HG03196 (cell line): ENCODE results near the gene GOLGA7B.
"Not testable (repeated sequence)": the region's sequence is repeated elsewhere in the genome, so short reads cannot be mapped to it uniquely, and the experiment has no call there.

Experiments
- ATAC-seq: cut with Tn5 transposase; IDR thresholded peaks from one replicate; pipeline ENCODE4 v1.9.1; 2021; ENCODE audit not compliant: unreplicated experiment

The GOLGA7B gene

GRCh38 chr10:97830064-97830463, 19.6 kb upstream of the GOLGA7B start:
- ATAC-seq = no peak

DNA sequence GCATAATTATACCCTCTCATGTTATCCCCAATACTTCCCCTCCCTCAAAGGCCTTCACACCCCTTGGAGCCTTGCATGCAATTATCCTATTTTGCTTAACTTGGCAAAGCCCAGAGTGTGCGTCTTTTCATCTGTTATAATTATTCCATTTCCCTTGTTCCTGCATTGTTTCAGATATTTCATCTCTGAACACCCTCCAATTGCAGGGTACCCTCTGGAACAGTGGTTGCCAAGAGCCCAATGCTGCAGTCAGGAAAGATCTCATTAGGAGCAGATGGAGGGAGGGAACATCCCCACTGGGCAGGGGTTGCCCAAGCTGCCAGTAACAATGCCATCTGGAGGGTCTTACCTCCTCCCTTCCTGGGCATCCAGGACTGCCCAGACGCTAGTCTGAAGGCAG, 18.4 kb upstream of the GOLGA7B start:
- ATAC-seq = no peak

GRCh38 chr10:97836446-97836845, 13.2 kb upstream of the GOLGA7B start:
- ATAC-seq = no peak

GRCh38 chr10:97838091-97838490, 11.6 kb upstream of the GOLGA7B start:
- ATAC-seq = no peak

DNA sequence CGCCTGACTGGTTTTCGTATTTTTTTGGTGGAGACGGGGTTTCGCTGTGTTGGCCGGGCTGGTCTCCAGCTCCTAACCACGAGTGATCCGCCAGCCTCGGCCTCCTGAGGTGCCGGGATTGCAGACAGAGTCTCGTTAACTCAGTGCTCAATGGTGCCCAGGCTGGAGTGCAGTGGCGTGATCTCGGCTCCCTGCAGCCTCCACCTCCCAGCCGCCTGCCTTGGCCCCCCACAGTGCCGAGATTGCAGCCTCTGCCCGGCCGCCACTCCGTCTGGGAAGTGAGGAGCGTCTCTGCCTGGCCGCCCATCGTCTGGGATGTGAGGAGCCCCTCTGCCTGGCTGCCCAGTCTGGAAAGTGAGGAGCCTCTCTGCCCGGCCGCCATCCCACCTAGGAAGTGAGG, 8.5 kb upstream of the GOLGA7B start:
- ATAC-seq = not testable (repeated sequence)

DNA sequence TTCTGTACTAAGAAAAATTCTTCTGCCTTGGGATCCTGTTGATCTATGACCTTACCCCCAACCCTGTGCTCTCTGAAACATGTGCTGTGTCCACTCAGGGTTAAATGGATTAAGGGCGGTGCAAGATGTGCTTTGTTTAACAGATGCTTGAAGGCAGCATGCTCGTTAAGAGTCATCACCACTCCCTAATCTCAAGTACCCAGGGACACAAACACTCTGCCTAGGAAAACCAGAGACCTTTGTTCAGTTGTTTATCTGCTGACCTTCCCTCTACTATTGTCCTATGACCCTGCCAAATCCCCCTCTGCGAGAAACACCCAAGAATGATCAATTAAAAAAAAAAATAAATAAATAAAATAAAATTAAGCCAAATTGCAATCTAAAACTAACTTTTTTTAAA, 7.5 kb upstream of the GOLGA7B start:
- ATAC-seq = not testable (repeated sequence)

- ATAC-seq = no peak
These were observed 6.9 kb upstream of the GOLGA7B start for GRCh38 chr10:97842656-97843280.

DNA sequence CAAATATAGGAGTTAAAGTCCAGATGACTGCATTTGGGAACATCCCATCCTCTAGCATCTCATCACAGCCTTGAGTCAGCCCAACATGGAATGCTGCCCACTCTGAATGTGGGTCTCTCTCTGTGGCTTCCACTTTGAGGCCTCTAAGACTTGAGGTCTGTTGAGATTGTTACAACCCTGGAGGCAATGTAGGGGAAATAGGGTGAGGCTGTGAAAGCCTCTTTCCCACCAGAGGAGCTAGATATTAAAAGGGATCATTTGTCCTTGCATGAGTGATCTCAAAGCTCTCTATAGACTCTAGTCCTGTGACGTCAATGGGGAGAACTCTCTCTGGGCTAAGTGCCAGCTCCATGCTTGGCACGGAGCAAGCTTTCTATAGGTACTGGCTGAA, 6.4 kb upstream of the GOLGA7B start:
- ATAC-seq = no peak

DNA sequence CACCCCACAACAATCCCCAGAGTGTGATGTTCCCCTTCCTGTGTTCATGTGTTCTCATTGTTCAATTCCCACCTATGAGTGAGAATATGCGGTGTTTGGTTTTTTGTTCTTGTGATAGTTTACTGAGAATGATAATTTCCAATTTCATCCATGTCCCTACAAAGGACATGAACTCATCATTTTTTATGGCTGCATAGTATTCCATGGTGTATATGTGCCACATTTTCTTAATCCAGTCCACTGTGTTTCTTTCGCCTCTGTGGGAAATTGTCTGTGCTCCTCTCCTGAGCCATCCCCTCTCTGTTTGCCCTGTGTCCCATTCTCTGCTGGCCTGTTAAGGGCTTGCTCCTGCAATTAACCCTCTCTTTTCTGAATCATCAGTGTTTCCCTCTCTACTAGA, 5.7 kb upstream of the GOLGA7B start:
- not testable (repeated sequence) for ATAC-seq

DNA sequence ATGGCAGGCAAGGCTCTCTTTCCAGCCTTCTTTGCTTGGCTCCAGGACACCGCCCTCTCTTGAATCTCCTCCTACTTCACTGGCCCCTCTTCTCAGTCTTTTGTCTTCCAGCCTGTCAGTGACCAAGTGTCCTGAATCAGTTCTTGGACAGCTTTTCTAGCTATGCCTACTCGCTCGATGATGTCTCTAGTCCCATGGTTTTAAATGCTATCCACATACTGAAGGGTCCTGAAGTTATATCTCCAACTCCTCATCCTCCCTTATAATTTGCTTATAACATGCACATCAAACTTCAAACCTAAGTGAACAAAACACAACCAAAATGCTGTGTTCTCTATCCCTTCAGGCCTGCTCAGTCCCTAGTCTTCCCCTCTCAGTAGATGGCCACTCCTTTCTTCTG, 5.0 kb upstream of the GOLGA7B start:
- ATAC-seq = no peak

DNA sequence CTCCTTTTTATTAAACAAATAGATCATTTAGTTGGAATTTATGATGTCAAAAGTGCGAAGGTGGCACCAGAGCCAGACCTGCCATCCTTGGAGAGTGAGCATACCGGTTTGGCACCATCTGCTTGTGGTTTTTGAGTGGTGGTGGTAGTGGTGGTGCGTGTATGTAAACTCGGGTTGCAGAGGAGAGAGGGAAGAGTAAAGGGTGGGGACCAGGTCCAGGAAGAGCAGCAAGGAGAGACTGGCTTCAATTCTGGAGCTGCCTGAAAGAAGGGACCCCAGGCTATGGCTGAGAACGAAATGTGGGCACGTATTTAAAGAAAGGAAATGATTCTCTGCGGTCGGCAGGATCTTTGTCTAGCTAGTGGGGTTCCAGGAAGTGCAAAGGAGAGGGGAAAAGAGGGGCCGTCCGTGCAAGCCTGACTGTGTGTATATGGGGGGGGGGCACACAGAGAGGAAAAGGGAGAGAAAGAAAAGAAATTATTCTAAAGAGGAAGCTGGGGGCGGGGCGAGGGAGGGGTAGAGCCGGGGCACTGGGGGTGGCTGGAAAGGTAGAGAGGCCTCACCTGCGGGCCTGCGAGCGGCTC, 448 bp upstream of the GOLGA7B start:
- ATAC-seq = no peak

DNA sequence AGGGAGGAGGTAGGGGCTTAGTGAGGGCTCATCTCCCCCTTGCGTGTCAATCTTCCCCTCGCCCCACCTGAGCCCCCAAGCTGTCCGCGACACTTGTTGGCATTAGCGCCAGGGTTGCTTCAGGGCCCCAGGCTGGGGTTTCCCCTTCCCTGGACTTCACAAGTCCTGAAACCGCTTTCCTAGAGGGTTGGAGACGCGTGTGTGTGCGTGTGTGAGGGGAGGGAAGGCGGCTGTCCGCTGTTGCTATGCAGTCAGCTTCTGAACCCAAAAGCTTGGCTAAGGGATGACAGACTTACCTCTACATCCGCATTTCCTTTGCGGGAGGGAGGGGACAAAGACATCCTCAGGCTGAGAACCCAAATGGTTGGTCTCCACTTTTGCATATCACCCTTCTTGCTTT, 803 bp downstream of the GOLGA7B start:
- ATAC-seq = no peak

GRCh38 chr10:97851341-97852001, 1.8 kb downstream of the GOLGA7B start:
- no peak for ATAC-seq

DNA sequence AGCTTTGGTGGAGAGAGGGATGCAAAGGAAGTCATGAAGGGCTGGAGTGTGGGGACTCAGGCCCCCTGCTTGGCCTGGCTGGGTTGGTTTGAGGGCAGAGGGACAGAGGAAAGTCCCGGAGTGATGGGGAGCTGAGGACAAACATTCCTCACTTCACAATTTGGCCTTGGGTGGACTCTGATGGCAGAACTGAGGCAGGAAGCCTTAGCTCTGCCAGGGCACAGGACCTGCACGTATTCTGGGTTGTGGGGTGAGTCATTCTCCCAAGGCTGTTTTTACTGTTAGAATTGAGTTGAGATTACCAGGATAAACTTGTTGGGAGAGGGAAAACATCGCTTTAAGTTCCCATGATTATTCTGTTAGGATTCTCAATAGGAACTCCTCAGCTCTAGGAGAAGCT, 2.6 kb downstream of the GOLGA7B start:
- no peak for ATAC-seq

GRCh38 chr10:97852840-97853405, 3.3 kb downstream of the GOLGA7B start:
- ATAC-seq = no peak

GRCh38 chr10:97854743-97855142, 5.1 kb downstream of the GOLGA7B start:
- no peak for ATAC-seq

DNA sequence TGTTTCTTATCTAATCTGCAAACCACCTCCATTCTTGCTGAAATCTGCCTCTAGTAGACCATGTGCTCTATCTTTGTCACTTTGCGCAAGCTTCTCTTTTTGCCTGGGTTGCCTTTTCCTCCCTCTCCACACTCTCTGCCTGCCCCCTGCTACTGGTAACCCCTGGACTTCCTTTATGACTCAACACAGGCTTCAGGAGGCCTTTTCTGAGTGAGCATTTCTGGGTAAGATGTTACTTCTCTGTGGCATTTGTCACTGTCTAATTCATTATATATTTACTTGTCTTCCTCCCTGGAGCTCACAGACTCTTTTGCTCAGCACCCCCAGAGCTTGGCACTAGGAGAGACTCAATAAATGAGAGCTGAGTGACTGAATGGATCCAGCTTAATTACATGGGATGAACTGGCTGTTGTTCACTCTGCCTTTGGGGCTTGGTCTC, 8.4 kb downstream of the GOLGA7B start:
- ATAC-seq = peak; percentile 53

- no peak for ATAC-seq
These were observed 11.6 kb downstream of the GOLGA7B start for GRCh38 chr10:97861097-97861750.

DNA sequence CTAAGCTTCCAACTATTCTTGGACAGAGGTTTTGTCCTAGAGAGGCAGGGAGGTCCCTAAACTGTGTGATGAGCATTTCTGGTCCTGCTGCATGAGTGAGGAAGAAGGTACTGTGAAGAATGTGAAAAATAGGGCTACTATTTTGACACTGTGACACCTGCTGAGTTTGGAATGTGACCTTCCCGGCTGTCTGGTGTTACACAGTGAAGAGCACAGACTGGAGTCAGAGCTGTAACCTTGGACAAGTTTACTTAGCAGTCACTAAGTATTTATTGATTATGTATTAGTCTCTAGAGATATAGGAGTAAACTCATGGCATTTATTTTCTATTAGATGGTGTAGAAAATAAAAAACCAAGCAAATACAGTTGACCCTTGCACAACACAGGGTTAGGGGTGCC, 12.3 kb downstream of the GOLGA7B start:
- no peak for ATAC-seq

DNA sequence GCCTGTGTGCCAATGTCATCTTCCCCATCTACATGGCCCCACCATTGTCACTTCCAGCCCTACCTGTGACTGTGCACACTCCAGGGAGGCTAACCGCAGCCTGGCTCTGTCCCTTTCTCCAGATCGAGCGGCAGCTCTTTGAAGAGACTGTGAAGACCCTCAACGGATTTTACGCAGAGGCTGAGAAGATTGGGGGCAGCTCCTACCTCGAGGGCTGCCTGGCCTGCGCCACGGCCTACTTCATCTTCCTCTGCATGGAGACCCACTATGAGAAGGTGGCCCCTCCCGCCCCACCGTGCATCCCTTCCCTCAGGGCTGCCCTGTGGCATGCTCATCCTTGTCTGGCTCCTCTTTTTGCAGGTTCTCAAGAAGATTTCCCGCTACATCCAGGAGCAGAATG, 14.2 kb downstream of the GOLGA7B start:
- no peak for ATAC-seq

- ATAC-seq = no peak
These were observed 15.8 kb downstream of the GOLGA7B start for GRCh38 chr10:97865488-97865887.
